Inflammatory macrophage treated with lipopolysaccharide for 1 hour (primary cell): ENCODE data around the gene F10.

ENCODE experiments used
- DNase-seq, 2 donors: peaks; one replicate each; pipeline ENCODE4 v3.0.0-alpha.2; 2020 to 2022

The F10 gene

DNA sequence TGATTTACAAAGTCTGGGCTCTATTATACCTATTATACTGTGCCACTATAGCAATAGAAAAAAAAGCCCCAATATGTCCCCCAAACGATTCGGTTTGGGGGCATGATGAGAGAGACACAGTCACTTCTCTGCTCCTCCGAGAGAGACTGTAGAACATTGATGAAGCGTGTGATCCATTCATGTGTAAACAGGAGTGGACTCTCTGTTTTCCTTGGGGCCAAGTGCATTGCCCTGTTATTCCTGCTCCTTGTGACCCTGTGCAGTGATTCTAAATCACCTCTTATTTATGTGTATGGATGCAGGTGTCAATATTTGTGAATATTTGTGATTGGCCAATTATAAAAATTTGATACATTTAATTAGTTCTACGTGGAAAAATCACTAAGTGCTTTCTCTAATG is 17.0 kb downstream of the F10 start:
- DNase-seq: no peak

DNA sequence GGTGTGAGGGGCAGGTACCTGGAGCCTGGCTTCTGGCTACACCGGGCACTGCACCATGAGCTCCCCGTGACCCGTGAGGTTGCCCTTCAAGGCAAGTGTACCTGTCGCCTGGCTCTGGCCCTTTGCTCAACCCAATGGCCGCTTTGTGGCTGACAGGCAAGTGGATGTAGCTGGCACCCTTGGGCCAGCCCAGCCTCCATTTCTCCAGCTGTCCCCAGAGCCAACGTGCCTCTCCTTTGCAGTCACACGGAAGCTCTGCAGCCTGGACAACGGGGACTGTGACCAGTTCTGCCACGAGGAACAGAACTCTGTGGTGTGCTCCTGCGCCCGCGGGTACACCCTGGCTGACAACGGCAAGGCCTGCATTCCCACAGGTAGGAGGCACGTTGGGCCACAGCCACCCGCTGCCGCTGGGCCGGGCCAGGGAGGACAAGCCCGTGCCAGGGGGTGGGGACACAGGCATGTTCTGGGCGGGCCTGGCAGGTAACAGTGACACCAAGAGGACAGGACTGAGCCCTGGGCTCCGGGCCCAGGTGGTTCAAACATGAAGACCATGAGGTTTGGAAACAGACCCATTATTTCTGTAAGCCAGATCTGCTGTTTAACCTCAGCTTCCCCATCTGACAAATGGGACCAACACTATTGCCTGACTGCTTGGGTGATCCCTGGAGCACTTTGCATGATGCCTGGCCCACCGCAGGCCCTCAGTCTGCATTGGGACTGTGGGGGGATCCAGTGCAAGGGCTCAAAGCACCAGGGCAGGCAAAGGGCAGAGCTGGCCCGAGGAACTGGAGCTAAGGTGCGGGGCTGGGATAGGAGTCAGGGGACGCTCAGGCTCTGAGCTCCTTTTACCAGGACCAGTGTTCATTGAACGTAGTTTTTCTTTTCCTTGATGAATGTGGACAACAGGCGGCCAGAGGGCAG is 18.3 kb downstream of the F10 start:
- no peak for DNase-seq

DNA sequence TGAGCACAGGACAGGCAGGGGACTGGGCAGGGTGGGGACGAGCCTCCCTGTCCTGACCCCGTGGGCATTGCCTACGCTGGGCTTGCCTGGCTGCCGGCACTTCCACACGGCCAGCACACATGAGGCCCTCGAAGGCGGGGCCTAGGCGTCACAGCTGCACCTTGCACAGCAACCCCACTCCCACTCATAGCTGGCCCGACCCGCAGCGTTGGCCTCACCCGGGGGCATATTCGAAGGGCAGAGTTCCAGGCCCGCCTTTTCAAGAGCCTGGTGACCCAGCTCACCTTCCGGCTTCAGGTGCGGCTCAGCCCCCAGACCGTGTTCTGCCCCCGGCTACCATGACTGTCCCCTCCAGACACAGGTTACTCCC is 19.0 kb downstream of the F10 start:
- DNase-seq: no peak

GRCh38 chr13:113142876-113143275 is 20.3 kb downstream of the F10 start:
- no peak for DNase-seq

DNA sequence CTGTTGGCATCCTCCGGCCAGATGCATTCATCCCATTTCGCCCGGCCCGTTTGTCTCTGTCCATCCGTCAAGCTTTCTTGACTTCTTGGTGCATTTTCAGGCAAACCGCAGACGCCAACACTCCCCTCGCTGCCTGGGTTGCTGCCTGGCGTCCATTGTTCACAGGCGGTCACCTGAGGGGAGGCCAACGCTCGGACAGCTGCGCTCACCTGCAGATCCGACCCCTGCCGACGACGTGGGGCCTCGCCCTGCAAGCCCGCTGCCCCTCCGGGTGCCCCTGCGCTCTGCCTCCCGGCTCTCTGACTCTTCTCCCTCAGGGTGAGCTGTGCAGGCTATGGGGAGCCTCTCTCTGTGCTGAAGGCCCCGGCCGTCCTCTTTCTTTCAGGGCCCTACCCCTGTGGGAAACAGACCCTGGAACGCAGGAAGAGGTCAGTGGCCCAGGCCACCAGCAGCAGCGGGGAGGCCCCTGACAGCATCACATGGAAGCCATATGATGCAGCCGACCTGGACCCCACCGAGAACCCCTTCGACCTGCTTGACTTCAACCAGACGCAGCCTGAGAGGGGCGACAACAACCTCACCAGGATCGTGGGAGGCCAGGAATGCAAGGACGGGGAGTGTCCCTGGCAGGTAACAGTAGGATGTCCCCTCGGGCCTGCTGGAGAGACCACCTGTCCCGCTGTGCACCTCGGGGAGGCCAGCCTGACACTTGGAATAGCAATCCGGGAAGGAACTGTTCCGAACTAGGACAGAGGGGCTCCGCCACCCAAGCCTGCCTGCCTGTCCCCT is 21.1 kb downstream of the F10 start:
- DNase-seq: no peak

DNA sequence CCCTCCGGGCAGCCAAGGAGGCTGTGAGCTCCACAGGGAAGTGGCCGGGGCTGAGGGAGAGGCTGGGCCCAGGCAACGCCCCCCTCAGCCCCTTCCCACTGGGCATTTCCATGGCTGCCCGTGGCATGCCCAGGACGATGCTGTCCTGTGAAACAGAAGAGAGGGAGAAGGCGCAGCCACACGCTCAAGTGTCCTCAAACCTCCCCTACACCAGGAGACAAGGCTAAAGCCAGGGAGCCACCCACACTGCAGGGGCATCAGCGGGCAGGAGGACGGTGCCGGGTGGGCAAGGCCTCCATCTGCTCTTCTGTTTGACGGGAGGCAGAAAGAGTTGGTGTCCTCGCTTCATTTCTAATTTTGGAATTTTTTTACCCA is 21.6 kb downstream of the F10 start:
- no peak for DNase-seq

- DNase-seq: no peak
These were observed 22.9 kb downstream of the F10 start for GRCh38 chr13:113145496-113145895.

DNA sequence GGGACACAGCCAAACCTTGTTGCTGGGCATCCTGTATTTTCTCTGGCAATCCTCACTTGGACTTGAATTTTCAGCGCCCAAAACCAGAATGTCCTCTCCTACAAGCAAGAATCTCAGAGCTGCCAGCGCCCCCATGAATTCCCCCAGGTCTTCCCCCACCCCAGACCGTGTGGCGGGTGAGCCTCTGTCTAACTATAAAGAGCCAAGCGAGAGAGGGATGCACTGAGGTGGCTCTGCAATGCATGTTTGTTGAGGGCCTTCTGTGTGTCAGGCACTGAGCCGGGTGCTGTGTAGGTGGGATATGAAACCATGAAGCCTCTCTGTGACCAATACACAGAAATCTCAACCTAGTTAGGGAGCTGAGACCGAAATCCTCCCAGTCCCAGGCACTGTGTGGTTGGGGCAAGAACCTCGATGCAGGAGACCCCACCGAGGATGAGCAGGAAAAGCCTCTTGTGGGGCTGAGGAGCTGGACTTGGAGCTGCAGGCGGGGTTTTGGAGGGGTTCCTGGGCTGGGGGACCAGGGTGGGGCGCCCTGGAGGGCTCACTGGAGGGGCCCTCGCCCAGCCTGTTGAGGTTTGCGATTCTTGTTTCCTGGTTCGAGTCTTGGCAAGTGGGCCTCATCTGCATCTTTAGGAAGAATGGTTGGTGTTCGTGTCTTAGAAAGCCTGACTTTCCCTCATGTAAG is 23.5 kb downstream of the F10 start:
- DNase-seq: no peak

- no peak for DNase-seq
These were observed 24.2 kb downstream of the F10 start for GRCh38 chr13:113146750-113147149.

DNA sequence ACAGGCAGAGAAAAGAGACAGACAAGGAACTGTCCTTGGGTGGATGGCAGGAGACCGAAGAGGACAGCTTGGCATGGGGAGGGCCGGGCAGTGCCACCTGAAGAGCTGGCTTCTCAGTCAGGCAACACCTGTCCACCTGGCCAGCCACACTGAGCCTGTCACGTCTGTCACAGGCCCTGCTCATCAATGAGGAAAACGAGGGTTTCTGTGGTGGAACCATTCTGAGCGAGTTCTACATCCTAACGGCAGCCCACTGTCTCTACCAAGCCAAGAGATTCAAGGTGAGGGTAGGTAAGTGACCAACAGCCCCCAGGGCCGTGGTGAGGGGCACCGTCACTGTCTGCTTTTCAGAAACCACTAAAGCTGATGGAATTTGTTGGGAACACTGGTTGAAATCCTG is 24.6 kb downstream of the F10 start:
- no peak for DNase-seq

- DNase-seq: no peak
These were observed 25.8 kb downstream of the F10 start for GRCh38 chr13:113148407-113148806.

DNA sequence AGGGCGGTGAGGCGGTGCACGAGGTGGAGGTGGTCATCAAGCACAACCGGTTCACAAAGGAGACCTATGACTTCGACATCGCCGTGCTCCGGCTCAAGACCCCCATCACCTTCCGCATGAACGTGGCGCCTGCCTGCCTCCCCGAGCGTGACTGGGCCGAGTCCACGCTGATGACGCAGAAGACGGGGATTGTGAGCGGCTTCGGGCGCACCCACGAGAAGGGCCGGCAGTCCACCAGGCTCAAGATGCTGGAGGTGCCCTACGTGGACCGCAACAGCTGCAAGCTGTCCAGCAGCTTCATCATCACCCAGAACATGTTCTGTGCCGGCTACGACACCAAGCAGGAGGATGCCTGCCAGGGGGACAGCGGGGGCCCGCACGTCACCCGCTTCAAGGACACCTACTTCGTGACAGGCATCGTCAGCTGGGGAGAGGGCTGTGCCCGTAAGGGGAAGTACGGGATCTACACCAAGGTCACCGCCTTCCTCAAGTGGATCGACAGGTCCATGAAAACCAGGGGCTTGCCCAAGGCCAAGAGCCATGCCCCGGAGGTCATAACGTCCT is 26.4 kb downstream of the F10 start:
- DNase-seq: no peak

DNA sequence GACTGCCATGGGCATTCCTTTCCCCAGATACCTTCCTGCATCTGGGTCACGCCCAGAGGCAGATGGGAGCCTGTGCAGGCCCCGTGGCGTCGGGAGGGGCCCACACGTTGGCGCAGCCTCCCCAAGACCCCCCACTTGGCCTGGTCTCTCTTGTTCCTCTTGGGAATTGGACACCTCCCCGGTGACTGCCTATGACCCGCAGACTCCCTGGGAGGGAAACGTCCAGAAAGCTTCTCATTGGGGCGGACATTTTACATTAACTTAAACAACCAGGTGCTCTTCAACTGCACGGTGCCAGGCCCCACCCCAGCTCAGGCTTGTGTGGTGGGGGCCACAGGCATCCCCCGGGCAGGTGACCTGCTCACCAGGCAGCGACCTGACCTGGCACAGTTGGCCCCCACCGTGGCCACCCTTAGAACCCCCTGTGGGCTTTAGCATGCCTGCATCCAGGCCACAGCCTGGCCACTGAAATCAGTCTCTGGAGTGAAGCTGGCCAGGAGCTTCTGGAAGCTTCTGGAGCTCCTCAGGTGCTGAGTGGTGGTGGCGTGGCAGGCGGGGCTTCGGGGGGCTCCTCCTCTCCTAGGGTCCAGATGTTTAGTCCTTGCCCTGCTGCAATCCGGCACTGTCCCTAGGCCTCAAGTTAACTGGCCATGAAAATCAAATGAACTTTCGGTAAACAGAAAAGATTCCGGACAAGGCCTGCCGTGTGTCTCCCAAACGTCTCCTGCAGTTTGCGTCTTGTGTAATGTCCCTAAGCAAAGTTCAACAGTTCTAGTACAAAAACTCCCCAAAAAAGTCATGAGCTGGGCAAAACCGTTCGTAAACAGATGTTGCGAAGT is 27.3 kb downstream of the F10 start:
- no peak for DNase-seq

DNA sequence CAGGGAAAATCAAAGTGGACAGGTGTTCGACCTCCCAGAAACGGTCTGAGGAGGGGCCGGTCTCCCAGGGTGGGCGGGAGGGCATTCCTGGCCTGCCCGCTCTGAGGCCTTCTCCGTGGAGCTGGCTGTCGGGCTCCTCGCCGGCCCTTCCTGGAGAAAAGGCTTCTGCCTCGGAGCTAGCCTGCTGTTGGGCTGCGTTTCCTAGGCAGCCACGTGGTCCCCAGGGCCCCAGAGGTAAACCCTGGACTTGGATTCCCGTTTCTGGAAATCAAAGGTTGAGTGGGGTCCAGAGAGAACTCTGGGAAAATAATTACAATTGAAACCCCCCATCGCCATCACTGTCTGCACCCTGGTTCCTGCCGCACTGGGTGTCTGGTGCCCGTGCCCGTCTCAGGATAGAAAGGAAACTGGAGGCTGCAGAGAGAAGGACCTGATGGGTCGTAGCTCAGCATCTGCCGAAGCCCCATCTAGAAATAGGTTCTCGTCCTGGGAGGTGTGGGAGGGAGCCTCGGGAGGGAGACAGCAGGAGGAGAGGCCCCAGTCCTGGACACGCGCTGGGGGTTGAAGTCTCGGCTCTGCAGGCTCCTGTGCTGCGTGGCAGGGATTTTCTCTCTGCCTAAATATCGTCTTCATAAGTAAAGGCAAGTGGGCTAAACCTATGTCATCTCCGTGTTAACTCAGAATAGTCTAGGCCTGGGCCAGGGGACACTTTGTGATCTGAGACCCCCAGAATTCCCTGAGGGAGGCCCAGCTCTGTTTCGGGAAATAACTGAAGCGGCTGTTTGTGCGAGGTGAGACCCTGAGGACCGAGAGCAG is 28.2 kb downstream of the F10 start:
- DNase-seq: no peak

- peak; percentile 48 to 51 for DNase-seq
These were observed 29.4 kb downstream of the F10 start for GRCh38 chr13:113151745-113152690.

- no peak for DNase-seq
These were observed 30.0 kb downstream of the F10 start for GRCh38 chr13:113152691-113152983.

DNA sequence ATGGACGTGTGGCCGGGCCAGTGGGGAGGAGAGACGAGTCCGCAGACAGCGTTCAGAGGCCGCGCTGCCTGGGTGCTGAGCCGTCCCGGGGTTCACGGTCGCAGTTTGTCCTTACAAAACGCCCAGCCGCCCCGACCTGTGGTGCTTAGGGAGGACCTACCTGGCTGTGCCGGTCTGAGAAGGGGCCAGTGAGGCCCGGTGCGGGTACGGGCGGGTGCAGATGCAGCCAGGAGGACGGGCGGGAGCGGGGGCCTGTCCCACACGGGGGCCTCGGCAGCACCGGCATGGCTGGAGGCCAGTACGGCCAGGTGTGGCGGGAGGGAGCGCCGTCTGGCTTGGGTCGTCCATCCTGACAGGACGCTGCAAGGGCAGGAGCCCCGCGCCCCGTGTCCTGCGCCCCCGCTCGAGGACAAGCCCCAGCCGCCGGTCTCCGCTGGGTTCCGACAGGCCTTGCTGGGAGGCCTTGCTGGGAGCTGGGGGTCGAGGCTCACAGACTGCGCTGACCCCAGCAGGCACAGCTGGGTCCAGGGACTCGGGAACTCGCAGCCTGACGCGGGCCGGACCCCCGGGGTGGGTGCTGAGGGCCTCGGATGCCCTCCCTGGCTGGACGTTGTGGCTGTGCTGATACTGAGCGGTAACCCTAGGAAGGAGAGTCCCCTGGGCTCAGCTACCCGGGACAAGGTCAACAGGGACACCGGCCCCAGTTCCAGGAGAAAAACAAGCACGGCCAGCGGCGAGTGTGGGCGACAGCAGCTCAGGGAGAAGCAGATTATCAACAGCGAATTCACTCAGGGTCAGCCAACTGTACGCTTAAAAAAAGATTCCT is 30.6 kb downstream of the F10 start:
- DNase-seq: peak; percentile 24 to 31

DNA sequence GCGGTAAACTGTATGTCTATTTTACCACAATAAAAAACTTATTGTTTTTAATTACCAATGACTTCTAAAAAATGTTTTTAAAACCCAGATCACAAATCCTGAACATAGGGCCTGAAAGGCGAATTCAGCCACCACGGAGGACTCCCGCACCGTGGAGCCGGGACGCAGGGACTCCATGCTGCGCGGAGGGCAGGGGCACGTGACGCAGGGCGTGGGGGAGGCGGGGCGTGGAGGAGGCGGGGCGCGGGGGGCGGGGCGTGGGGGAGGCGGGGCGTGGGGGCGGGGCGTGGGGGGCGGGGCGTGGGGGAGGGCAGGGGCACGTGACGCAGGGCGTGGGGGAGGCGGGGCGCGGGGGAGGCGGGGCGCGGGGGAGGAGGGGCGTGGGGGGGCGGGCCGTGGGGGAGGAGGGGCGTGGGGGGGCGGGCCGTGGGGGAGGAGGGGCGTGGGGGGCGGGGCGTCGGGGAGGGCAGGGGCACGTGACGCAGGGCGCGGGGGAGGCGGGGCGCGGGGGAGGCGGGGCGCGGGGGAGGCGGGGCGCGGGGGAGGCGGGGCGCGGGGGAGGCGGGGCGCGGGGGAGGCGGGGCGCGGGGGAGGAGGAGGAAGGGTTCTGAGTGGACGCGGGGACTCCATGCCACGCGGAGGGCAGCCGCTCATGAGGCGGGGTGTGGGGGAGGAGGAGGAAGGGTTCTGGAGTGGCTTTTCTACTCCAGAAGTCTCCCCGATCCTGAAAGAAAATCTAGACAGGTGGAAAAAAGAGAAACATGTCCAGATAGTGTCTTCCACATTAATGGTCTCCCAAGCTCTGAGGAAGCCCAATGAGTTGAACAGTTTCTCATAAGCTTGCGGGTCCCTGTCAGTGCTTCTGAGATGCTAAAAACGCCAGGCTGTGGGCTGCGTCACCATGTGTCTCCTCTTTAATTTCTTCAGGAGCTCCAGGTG is 31.5 kb downstream of the F10 start:
- peak in 1 of 2 donors; percentile 38 for DNase-seq
